ENCODE results near the gene DBN1.
"Not testable (repeated sequence)": the region's sequence is repeated elsewhere in the genome, so short reads cannot be mapped to it uniquely, and the experiment has no call there.

The DBN1 gene

DNA sequence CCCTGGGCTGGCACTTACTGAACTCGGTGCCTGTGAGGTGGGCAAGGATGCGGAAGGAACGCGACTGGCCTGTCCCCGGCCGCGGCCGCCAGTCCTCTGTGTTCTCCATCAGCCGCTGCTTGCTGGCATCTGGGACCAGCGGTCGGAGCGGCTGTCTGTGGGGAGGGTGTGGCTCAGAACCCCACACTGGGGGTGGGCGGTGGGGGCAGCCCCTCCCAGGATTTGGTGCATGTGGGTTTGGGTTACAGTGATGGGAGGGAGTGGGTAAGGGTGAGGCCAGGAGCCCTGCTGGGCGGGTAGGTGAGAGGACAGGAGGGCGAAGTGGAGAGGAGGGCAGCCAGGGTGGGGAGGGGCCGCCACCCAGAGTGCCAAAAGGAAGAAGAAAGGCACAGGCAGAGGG, 17.6 kb upstream of the DBN1 start:
- DNase-seq (ENCODE audit: low read depth) = no peak

DNA sequence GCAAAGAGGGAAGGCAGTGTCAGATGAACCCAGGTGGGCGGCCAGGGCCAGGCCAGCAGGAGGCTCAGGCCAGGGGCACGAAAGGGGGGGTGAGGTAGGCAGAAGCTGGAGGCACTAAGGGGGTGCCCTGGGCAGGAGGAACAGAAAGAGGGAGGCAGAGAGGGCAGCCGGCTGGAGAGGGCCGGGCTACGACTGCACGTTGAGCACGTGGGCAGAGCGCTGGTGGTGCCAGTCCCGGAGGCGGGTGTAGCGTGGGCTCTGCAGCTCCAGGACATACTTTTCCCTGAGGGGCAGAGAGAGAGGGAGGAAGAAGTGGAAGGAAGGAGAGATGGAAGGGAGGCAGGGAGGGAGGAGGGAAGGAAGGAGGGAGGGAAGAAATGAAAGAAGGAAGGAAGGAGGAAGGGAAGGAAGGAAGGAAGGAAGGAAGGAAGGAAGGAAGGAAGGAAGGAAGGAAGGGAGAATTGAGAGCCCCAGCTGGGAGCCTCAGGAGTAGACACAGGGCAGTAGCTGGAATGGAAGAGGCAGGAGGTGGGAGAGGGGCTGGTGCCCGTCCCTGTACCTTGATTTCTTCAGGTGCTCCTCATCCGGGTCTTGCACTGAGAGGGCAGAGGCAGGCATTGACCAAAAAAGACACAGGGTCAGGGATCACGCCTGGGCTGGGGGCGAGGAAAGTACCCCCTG, 17.0 kb upstream of the DBN1 start:
- no peak for DNase-seq (ENCODE audit: low read depth)

DNA sequence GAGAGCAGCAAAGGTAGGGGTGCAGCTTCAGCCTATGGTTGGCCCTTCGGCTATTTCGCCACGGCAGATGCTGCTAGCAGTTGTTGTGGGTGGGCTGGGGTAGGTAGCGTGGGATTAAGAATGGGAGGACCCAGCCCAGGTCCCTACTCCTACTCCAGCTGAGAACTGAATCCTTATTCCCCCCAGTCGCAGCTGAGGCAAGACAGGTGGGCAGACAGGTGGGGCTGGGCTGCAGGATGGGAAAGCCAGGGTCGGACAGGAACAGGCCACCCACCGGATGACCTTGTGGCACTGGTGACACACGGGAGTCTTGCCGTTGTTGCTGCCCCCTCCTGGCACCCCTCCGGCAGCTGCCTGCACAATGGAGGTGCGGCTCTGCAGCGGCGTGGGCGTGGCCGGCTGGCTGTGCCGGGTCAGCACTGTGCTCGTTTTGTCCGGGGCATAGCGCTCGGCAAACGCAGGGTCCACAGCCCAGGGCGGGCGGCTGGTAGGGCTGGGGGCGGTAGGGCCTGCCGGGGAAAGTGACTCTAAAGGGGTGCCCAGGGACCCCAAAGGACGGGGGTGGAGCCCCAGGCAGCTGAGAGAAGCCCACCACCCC, 15.8 kb upstream of the DBN1 start:
- no peak for DNase-seq (ENCODE audit: low read depth)

DNA sequence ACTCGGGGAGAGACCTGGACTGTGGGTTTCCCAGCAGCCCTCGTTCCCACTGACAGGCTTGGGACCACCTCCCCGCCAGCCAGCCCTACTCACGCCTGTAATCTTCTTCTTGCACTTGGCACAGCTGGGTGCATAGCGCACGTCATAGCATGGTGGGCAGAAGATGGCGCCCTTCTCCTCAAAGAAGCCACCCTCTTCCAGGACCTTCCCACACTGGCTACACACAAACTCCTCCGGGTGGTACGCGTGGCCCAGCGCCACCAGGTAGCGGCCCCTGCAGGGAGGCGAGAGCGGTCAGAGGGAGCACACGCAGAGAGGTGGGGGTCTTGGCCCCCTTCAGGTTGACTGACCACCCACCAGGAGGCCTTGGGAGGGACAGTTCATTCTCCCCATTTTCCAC, 14.5 kb upstream of the DBN1 start:
- DNase-seq (ENCODE audit: low read depth) = no peak

DNA sequence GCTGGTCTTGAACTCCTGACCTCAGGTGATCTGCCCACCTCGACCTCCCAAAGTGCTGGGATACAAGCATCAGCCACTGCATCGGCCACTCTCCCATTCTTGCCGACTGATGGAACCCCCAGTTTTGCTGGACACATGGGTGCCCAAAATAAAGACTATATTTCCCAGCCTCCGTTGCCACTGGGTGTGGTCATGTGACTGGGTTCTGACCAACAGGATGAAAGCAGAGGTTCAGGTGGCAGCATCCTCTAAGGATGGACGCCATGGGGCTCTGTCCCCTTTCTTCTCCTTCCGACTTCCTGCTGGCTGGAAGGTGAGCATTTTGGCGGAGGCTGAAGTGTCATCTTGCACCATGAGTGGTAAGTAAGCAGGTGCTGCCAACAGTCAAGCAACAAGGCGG, 13.7 kb upstream of the DBN1 start:
- no peak for DNase-seq (ENCODE audit: low read depth)

DNA sequence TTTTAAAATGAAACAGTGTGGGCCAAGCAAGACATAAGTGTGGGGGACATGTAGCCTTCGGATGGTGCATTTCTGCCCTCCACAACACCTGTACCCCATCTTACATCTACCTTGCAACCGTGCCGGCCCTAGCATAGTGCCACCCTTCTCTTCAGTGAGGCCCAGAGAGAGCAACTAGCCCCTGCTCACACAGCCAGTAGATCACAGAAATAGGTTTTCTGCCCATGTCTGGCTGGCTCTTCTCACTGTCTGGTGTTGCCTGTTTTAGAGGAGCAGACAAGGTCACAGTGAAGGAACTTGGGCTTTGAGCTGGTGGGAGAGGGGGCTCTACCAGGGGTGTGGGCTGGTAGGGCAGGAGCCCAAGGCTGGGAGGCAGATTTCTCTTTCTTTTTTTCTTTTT, 12.8 kb upstream of the DBN1 start:
- no peak for DNase-seq (ENCODE audit: low read depth)

DNA sequence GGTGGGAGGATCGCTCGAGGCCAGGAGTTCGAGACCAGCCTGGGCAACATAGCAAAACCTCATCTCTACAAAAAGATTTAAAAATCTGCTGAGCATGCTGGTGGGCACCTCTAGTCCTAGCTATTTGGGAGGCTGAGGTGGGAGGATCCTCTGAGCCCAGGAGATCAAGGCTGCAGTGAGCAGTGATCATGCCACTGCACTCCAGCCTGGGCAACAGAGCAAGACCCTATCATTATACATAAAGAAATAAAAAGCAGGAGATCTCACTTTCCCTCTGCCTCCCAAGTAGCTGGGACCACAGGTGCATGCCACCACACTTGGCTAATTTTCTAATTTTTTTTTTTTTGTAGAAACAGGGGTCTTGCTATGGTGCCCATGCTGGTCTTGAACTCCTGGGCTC, 12.3 kb upstream of the DBN1 start:
- DNase-seq (ENCODE audit: low read depth) = not testable (repeated sequence)

DNA sequence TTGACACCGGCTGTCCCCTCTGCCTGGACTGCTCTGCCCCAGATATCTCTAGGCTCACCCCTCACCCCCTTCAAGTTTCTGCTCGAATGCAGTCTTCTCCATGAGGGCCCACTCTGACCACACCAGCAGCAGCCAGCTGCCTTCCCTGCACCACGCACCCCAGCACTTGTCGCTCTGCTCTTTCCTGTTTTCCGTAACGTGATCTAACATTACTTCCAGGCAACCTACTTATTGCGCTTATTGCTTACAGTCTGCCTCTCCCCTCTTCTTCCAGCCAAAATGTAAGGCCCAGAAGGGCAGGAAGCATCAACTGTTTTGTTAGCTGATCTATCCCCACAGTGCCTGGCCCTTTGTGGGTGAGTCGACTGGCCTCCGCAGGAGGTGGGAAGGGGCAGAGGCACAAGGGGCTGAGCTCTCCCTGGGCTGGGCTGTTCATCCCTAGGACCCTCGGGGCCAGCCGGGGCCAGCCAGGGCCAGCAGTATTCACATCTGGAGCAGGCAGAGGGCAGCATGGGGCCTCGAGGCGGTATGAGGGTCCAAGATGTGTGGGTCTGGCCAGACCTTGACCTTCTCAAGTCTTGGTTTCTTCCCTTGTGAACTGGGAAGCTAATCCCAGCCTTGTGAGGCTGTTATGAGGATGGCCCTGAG, 11.6 kb upstream of the DBN1 start:
- no peak for DNase-seq (ENCODE audit: low read depth)

DNA sequence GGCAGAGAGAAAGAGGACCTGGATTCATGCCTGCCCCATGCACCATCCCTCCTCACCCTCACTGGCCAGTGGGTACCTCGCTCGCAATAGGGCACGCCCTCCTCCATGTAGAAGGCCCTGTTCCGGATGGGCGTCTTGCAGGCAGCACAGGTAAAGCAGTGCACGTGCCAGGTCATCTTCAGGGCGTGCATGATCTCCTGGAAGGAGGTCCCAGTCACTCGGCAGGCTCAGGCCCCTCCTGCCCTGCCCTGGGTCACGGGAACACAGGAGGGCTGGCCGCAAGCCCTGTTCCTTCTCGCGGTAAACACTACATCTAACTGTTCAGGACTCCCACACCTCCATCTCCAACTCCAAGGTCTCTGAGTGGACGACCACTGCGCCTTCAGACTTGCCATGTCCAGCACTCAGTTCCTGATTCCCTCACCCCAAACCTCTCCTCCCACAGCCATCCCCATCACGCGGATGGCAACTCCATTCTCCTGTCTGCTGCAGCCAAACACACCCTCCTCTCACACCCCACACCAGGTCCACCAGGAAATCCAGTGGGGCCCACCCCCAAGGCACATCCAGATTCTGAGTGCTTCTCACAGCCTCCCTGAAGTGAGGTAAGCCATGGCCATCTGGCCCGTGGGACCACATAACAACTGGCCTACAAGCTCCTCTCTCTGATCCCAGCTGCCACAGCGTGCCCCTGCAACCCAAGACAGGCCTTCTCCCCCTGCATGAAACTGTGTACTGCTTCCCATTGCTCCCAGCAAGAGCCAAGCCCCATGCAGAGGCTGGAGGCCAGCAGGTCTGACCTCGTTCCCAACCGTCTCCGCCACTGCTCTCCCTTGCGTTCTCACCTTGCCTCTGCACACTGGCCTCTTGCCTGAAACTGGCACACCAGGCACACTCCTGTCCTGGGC, 10.8 kb upstream of the DBN1 start:
- no peak for DNase-seq (ENCODE audit: low read depth)

DNA sequence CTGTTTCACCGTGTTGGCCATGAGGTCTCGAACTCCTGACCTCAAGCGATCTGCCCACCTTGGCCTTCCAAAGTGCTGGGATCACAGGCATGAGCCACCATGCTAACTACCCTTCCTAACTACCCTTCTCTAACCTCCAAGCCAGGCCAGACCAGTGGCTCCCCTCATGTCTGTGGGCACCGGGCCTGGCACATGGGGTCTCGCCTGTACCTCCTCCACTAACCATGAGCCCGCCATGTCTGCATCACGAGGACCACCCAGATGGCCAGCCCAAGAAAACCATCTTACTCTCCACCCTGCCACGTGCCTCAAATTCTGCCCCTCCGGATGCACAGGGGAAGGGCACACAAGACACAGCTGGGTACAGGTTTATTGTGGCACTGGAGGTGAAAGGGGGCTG, 9.6 kb upstream of the DBN1 start:
- no peak for DNase-seq (ENCODE audit: low read depth)

DNA sequence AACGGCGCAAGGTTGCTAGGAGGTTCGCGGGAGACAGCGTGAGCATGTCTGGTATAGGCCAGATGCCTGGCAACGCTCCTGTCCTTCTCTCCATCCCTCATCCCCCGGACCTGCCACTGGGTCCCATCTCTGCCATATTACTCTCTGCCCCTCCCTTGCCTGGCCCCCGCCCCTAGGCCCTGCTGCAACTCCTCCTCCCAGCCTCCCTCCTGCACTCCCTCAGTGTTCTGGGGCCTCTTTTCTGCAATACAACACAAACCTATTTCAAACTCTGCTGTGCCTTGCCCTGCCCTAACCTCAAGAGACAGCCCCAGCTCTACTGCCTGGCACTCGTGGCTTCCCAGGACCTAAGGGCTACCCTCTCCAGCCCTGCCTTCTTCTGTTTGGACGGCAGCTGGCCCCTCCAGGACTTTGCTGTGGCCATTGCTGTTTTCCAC, 8.9 kb upstream of the DBN1 start:
- no peak for DNase-seq (ENCODE audit: low read depth)

DNA sequence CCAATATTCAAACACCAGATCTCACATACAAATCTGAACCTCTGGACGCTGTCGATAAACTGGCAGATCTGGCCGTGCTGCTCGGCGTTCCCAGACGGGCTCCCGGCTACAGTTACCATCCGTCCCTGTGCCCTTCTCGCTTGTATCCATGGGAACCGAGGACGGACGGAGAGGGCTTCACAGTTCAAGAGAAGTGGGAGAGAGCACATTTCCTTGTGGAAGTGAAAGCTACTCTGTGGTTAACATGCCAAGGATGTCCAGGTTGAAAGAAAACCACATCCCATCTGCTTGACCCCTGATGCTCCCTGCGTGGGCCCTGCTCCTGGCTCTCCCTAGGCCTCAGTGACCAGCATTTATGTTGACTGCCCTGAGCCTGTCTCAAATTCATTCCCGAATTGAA, 6.3 kb upstream of the DBN1 start:
- no peak for DNase-seq (ENCODE audit: low read depth)

DNA sequence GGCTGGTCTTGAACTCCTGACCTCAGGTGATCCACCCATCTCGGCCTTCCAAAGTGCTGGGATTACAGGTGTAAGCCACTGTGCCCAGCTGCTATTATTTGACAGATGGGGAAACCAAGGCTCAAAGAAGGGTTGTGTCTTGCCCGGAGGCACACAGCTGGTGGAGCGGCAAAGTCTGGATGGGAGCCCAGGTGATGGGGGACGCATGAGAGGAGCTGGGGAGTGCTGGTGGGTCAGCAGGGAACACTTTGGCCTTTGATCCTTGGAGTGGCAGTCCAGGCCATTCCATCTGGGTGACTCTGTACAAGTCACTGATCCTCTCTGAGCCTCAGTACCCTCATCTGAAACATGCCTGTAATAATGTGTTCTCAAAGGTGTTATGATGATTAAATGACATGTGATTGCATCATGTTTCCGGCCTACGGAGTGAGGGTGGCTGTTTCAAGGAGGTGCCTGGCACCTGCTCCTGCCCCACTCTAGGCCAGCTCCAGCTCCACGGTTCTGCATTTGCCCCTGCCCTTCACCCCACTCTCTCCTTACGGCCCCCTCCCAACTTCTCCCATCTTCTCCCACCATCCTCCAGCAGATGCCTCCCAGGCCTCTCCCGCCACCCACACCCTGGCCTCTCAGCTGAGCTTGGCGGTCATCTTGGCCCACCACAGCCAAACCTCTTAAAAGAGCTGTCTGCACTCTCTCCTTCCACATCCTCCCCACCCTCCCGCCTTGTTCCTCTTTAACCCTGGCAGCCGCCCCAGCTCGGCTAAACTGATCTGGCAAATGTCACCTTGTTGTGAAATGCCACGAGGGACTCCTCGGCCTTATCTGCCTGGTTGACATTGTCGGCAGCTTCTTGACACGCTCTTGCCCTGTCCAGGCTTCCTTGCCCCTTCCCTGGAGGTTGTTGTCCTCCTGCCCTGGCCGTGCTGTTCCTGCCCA, 5.5 kb upstream of the DBN1 start:
- DNase-seq (ENCODE audit: low read depth) = no peak

DNA sequence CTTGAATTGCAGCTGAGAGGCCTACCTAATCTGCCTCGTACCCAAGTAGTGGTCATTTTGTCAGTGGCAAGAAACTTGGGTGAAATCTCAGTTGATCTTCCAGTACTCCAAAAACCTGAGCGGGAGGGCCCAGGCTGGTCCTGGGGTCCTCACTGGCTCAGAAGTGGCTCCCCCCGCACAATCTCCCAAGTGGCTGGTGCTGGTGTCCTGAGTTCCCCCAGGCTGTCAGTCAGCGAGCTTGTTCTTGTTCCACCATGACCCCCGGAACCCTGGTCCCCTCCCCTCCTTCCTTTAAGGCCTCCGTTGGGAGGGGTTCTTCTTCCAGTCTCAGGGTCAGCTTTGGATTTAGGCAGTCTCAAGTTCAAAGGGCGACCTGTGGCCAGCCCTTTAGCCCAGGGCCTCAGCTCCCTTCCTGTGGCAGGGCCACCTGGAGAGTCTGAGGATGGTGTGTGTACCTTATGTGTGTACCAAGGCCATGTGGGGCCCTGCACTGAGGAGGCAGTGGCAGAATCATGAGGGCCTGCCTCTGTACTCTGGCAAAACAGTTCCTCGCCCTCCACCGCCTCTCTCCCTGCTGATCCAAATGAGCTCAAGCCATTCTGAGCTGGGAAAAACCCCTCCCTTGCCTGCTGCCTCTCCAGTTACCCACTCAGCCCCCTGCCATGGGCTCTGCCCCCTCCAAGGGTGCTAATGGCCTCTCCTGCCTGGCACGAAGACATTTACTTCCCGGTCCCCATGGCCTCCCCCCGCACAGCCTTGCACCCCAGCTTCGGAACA, 4.5 kb upstream of the DBN1 start:
- no peak for DNase-seq (ENCODE audit: low read depth)

DNA sequence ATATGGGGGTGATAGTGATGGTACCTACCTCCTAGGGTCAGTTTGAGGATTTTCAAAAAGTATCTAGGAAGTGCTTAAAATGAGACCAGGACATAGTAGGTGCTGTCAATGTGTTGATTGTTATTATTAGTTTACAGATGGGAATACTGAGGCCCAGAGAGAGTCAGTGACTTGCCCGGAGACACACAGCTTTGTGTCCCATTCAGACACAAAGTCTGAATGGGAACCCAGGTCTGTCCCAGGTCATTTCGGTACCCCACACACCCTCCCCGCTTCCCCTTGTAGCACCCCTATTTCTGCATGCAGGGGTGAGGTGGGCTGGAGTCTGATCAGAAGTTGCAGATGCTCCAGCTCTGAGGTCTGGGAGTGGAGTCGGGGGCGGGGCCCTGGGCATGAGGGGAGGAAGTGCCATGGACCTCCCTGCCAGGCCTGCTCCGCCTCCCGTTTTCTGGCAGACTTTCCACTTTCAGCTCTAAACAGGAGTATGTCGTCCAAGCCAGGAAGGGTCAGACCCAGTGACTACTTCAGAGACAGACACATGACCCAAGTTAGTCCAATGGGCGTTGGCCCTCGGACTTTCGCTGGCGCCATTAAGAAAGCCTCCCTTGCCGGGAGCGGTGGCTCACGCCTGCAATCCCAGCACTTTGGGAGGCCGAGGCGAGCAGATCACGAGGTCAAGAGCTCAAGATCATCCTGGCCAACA, 3.2 kb upstream of the DBN1 start:
- no peak for DNase-seq (ENCODE audit: low read depth)

DNA sequence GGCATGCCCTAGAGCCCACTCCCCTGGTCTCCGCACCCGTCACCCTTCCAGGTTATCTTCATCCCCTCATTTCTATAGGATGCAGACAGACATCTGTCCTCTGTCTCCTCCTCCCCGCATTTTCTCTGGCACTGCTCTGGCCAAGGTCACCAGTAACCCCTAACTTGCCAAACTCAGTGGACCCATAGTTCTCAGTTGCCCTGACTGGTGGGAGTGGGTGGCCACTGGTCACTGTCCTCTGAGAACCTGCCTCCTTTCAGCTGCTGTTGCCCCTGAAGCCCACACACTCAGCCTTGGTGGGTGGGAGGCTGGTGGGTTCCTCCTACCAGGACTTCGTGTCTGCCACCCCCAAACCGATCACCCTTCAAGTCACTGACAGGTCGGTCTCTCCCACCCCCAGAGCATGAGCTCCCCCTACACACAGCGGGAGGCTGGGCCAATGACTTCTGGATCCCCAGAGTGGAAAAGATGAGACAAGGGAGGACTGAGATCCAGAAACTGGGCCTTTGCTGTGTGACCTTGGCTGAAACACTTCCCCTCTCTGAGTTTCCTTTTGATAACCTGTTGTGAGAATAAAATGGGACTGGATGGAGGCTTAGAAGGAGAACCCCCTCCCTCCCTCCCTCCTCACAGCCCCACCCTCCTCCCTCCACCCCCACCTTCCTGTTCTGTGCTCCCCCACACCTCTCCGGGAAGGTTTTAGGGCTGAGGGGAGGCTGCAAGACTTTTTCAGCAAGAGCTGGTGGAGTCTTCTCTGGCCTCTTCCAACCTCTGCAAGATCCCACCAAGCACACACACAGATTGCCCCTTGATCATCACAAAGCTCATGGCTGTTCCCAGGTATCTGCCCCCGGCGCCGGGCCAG, 2.4 kb upstream of the DBN1 start:
- DNase-seq (ENCODE audit: low read depth) = no peak

DNA sequence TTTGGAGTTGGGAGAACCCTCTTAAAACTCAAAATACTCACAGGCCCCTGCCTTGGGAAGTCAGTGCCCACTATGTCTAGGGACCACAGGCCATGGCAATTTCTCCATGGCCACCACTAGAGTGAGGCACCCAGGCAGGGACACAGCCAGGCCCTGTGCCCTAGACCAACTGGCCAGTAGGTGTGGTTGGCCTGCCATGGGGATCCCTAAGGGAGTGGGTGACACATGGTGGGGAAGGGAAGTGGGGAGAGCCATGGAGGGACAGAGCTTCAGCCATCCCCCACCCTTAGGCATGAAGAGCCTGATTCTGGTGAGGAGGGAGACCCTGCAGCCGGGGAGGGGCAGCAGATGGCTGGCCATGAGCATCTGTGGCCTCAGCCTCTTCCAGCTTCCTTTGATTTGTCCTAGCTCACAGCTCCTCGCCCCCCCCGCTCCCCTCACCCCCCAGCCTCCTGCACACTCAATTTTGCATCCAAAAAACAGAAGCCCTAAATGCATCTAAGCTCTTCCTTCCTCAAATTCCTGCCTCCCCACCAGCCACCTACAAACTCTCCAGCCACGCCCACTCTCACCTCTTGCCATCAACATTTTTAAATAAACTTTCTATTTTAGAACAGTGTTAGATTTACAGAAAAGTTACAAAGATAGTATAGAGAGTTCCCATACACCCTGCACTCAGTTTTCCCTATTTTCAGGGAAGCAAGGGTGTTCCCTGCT, 1.6 kb upstream of the DBN1 start:
- DNase-seq (ENCODE audit: low read depth) = no peak

DNA sequence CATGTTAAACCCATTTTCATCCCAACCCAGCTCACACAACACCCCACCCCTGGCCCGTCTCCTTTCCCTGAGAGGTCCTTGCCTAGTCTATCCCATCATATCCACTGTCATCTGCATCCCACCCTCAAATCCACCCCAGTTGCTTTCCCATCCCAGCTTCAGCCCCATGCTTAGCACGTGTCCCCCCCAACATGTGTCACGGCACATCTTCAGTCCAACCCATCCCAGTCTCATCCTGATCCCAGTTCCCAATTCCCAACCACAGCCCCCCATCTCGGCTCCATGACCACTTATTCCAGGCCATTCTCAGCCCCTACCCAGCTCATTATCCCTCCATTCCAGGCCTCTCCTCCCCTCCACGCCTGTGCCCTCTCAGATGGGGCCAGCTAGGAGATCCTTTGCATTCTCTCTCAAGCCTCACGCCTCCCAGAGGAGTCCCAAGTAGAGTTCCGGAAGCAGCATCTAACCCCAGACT, 605 bp upstream of the DBN1 start:
- no peak for DNase-seq (ENCODE audit: low read depth)

Measured in ELR (cell line).